T-helper 9 cell (primary cell): ENCODE results near the gene TMEM178A.
"Not testable (repeated sequence)": the region's sequence is repeated elsewhere in the genome, so short reads cannot be mapped to it uniquely, and the experiment has no call there.

ENCODE experiments used
- DNase-seq: peaks from one replicate; pipeline ENCODE4 v3.0.0-alpha.2; 2020

TMEM178A gene

DNA sequence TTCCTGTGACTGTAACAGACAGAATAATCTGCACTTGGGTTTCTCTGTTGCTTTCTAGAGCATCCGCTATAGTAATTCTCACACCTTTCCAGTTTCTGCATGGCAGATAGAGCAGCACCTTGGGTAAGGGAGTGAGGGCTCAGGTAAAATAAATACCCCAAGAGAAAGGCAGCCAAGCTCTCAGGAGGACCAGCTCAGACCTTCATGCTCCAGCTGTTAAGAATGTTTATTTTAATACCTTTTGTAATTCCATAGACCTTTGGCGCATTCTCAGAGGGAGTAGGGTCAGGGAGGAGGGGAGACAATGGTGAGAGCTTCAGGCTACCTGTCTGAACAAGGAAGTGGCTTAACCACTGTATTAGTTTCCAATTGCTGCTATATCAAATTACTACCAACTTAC, 16.2 kb upstream of the TMEM178A start:
- no peak for DNase-seq

DNA sequence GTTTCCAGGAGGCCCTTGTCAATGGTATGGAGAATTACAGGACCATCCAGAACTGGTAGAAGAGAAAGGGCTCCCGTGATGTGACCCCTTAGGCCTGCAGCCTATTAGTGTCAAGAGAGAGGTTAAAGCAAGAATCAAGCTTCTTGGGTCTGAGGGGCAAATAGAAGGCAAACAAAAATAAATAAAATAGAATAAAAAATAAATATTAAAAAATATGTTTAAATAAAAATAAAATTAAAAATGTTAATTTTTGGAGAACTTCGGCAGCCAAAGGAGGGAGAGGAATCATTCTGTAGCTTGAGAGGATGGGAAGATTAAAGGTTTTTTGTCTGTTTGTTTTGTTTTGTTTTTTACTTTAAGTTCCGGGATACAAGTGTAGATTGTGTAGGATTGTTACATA, 15.2 kb upstream of the TMEM178A start:
- DNase-seq = no peak

- DNase-seq = not testable (repeated sequence)
Measured at GRCh38 chr2:39656215-39656614, 9.5 kb upstream of the TMEM178A start.

GRCh38 chr2:39657287-39657937, 8.3 kb upstream of the TMEM178A start:
- DNase-seq = no peak

DNA sequence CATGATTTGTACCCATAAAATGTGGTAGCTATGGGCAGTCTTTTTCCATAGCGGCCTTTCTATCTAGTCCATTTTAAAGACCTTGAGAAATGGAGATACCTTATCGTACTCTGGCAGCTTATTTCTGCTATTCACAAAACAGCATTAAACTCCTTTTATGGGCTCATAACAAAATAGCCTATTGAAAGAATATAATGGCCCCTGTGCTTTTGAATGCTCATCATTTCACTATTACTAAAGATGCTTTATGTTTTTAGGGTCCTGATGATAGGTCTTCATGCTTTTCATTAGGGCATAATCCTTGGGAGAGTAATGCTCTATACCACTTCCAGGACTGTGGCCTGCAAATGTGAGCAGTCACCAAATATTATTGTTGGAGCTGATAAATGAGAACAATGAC, 7.3 kb upstream of the TMEM178A start:
- DNase-seq = no peak

DNA sequence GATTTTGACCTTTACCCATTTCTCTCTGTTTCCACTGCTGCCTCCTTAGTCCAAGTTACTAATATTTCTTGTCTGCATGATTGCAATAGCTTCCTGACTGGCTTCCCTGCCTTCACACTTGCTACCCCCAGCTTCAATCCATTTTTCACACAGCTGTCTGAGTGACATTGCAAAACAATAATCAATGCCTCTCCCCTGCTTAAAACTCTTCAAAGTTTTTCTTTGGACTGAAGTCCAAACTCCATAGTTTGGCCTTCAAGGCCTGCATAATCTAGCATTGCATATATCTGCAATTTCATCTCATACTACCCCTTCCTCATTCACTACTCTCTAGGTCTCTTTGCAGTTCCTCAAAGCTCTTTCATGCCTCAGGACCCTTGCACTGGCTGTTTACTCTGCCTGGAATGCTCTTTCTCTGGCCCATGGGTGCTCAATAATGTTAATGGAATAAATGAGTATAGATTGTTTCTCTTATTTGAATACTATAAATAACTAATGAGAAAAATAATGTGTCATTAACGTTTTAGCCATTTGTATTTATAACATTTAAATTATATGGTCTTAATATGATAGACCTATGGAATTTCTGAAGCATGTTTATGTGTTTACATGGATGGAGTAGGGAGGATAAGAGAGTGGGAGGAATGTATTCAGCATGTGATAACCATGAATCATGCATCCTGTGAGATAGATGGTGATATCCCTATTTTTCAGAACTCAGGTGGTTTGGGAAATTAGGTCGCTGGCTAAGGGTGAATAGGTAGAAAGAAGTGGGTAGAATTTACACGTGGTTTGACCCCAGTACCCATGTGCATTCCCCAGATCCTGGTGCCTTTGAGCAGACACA, 5.7 kb upstream of the TMEM178A start:
- DNase-seq = no peak

DNA sequence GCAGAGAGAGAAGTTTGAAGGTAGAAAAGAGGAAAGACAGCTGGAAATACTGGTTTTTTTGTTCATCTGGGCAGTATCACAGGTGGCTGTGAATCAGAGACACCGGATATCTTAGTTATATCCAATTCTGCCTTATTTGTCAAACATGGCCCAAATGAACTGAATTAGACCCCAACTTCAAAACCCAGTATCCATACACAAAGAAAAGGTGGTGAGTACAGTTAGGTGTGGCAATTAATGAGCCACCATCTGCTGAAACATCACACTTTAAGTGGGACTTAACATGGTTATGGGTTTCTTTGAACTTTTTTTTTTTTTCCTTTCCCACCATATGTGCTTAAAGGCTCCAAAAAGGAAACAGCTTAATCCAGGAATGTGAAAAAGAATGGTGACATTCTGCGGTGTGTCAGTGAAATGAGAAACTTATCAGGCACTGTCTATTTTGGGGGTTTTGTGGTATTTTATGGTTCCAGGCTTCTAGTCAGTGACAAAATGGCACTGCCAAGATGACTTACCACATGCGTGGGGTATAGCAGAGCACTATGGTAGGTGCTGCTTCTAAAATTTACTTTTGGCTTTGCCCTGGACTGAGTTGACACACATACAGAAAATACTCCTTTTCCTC, 5.0 kb upstream of the TMEM178A start:
- DNase-seq = no peak

DNA sequence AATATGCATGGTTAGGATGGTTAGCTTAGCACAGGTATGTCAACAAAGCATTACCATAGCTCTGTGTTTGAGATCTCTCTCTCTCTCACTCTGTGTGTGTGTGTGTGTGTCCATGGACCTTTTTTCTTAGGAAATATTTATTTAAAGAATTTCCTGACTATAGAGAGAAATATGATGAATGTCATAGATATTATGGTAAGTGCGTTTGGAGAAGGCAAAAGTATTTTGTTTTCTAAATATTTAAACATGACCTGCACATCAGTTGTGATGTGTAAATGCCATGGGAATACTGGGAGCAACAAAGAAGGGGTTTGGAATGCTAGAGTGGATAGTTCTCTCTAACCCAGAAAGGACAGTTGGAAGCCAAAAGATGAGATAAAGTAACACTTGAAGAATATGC, 3.9 kb upstream of the TMEM178A start:
- DNase-seq = no peak

- no peak for DNase-seq
Measured at GRCh38 chr2:39663187-39663930, 2.4 kb upstream of the TMEM178A start.

DNA sequence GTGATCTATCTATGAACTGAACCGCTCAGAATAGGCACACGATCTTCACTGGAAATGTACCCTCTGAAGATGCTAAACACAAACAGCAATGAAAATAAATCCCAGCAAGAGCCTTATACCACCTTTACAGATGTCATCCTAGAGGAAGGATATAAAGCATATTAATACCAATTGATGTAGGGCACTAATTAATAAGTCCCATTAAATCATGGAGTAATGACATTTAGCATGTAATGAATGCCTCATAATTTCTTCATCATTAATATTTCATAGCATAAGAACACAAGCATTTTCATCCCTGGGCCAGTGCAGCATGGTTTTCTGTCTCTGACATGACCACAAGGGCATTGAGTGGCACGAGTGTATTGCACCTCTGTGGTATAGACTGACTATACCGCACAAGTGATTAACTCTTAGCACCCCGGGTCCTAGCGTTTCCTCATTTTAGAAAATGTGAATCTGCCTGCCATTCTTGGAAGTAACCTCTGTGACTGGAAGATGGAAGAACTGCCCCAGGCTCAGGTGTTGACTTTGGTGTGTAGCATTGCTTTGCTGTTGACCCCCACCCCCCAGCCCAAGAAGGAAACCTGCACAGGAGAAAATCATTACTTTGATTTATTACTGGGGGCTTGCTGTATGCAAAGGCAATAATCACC, 1.4 kb upstream of the TMEM178A start:
- DNase-seq = no peak

DNA sequence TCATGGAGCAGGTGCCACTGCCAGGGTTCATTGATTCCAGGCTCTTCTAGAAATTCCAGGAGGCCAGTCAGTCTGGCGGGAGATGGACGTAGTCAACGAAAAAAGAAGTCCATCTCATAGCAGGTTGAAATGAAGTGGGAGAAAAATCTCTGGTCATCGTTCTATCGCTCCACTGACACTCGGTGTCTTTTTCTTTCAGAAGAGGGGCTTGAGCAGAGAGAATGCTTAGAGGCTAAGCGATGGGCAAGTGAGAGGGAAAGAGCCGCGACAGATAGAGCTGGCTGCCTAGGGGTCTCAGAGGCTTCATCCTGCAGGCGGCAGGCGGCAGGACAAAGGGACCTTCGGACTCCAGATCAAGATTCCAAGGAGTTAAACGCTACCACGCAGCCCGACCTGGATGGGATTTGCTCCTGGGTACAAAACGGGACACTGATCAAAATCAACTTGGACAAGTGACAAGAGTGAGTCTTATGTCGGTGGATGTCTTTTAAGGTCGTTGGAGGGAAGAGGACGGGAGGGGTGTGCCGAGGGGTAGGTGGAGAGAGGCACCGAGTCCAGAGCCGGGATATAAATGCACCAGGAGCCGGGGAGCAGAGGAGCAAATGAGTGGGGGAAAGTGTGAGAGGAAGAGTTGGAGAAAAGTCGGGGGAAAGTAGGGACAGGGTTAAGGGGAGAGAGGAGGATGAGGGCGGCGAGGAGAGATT, 677 bp upstream of the TMEM178A start:
- DNase-seq = no peak

- no peak for DNase-seq
Measured at GRCh38 chr2:39666491-39667101, 879 bp downstream of the TMEM178A start.

DNA sequence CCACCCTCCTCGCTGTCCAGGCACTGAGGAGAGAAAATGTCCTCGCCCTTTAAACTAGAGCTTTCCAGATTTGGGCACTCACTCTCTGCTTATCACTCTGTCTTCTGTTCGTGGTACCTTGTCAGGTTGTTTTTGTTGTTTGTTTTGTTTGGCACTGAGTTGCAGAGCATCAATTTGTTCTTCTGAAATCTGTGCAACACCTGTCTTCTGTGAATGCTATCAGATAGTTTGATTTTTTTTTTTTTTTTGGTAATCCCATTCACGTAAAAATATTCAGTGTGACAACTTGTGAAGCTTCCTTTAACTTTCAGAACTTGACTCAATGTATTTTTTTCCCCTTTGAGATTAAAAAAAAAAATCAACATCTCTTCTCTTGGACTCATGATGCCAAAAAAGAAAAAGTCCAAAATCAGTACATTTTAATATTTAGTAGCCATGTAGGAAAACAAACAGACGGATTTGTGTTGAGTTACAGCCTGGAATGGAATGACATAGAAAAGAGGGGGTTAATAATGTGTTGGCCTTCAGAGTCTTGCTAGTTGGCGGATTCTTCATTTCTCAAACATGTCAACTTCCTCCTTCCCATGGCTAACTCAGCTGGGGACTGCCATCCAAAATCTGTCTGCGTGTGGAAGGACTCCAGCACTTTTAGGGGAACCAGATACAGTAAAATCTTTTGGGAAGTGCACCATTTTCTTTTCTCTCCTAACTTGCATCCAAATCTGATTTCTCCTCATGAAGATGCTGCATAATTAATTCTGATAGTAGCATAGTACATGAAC, 1.6 kb downstream of the TMEM178A start:
- no peak for DNase-seq

GRCh38 chr2:39667886-39668276, 2.2 kb downstream of the TMEM178A start:
- DNase-seq = no peak

- DNase-seq = no peak
Measured at GRCh38 chr2:39668576-39669080, 2.9 kb downstream of the TMEM178A start.

GRCh38 chr2:39671604-39672003, 5.9 kb downstream of the TMEM178A start:
- DNase-seq = no peak

- DNase-seq = no peak
Measured at GRCh38 chr2:39673018-39673417, 7.3 kb downstream of the TMEM178A start.

- DNase-seq = no peak
Measured at GRCh38 chr2:39676342-39676741, 10.6 kb downstream of the TMEM178A start.

DNA sequence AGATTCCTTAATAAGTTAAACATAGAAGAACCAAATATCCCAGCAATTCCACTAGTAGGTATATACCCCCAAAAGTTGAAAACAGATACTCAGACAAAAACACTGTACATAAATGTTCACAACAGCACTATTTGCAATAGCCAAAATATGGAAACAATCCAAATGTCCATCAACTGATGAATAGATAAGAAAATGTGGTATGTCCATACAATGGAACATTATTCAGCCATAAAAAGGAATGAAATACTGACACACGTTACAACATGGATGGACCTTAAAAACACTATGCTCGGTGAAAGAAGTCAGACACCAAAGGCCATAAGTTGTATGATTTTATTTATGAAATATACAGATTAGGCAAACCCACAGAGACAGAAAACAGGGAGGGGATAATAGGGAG, 12.5 kb downstream of the TMEM178A start:
- no peak for DNase-seq

GRCh38 chr2:39679805-39680204, 14.1 kb downstream of the TMEM178A start:
- no peak for DNase-seq
